HepG2 (cell line): ENCODE results near the gene HNRNPC. TPM values are rescaled to one million over a fixed set of nuclear protein-coding genes. Genes with fewer than 3 reads are reported as not detected.
"Not testable (repeated sequence)": the region's sequence is repeated elsewhere in the genome, so short reads cannot be mapped to it uniquely, and the experiment has no call there.

Experiments
- ATAC-seq: fragments of 200-7000 bp; cut with Tn5 transposase; 3 replicates; pipeline ENCODE4 v1.9.1; 2020; ENCODE audit warnings: mild to moderate bottlenecking, moderate library complexity
- BruUV-seq: library from RNA; stranded (reverse); fragments of 400-500 nt; replicated peaks from 2 replicates; lab custom pipeline; 2021; lab: Mats Ljungman, UMichigan
- CTCF ChIA-PET: fragments of 300-600 bp; formaldehyde crosslinking; extraction: SDS; loops from one replicate; lab custom pipeline; 2021; ENCODE audit warnings: low total read pairs, inconsistent platforms, low intra/inter-chr PET ratio; lab: Yijun Ruan, JAX
- POLR2A ChIA-PET: fragments of 350-600 bp; sonication (Branson Sonifier 250); formaldehyde crosslinking; loops from one replicate; lab custom pipeline; 2020; ENCODE audit warnings: antibody characterized with exemption, inconsistent platforms; lab: Yijun Ruan, JAX
- DNase-seq: peaks from one replicate; pipeline ENCODE4 v3.0.0-alpha.2; 2015; ENCODE audit warnings: low spot score
- FAIRE-seq: peaks from 3 replicates; lab custom pipeline; 2011; peaks lifted over from hg19 to GRCh38; lab: Jason Lieb, UNC
- H2AFZ ChIP-seq: one replicate; pipeline ENCODE4 v1.6.1; 2011; ENCODE audit warnings: low read length, inconsistent platforms
- H3K27ac ChIP-seq: fragments of 300-600 bp; 3 replicates; pipeline ENCODE4 v1.8.0; 2011; ENCODE audit warnings: mixed run types, mild to moderate bottlenecking, mixed read lengths, low read length, inconsistent platforms; ENCODE audit not compliant: insufficient read depth; ENCODE audit errors: extremely low read length
- H3K27me3 ChIP-seq, 2 experiments: fragments of 200-600 bp in 1 of 2; 2 replicates in 1 of 2; 3 replicates in 1 of 2; pipeline versions ENCODE4 v1.6.0 to v1.8.0; 2011; ENCODE audit warnings: low read length in 2 of 2, mild to moderate bottlenecking in 2 of 2, moderate library complexity in 2 of 2, inconsistent platforms in 1 of 2; ENCODE audit not compliant: insufficient read depth in 2 of 2, control insufficient read depth in 1 of 2
- H3K36me3 ChIP-seq, 2 experiments: fragments of 200-600 bp in 1 of 2; replicated peaks in 1 of 2; 2 replicates in 1 of 2; 3 replicates in 1 of 2; pipeline versions ENCODE4 v1.5.1 to v1.8.0; 2011; ENCODE audit warnings: low read length in 2 of 2, inconsistent platforms in 1 of 2; ENCODE audit not compliant: insufficient read depth in 2 of 2, control insufficient read depth in 1 of 2
- H3K4me1 ChIP-seq: 2 replicates; pipeline ENCODE4 v1.5.1; 2012; ENCODE audit warnings: low read length, inconsistent platforms; ENCODE audit not compliant: insufficient read depth
- H3K4me2 ChIP-seq: 2 replicates; pipeline ENCODE4 v1.6.0; 2011; ENCODE audit warnings: low read depth, low read length, inconsistent platforms
- H3K4me3 ChIP-seq, 3 experiments: fragments of 200-600 bp in 1 of 3; sonication (generic), shearing (Covaris generic) in 1 of 3; replicated peaks in 1 of 3; 2 replicates each; pipeline ENCODE4 v1.5.1; 2011 to 2016; ENCODE audit warnings: low read length in 3 of 3, inconsistent platforms in 2 of 3, low read depth in 2 of 3, mild to moderate bottlenecking in 2 of 3, control low read depth in 1 of 3, mixed read lengths in 1 of 3; ENCODE audit not compliant: insufficient read depth in 1 of 3
- H3K79me2 ChIP-seq: one replicate; pipeline ENCODE4 v1.6.1; 2011; ENCODE audit warnings: low read length, inconsistent platforms; ENCODE audit not compliant: insufficient read depth
- H3K9ac ChIP-seq: 2 replicates; pipeline ENCODE4 v1.6.0; 2011; ENCODE audit warnings: mild to moderate bottlenecking, low read depth, low read length, inconsistent platforms; ENCODE audit not compliant: insufficient read depth
- H3K9me3 ChIP-seq: 2 replicates; pipeline ENCODE4 v1.5.1; 2012; ENCODE audit warnings: mild to moderate bottlenecking, low read length
- H4K20me1 ChIP-seq: 2 replicates; pipeline ENCODE4 v1.6.0; 2011; ENCODE audit warnings: inconsistent platforms, mild to moderate bottlenecking, low read length, moderate library complexity; ENCODE audit not compliant: insufficient read depth
- ATF7-NPFF ChIP-seq: sonication (generic); formaldehyde crosslinking; IDR thresholded peaks from 2 replicates; pipeline ENCODE4 v1.8.1; 2023; ENCODE audit warnings: mild to moderate bottlenecking, low read depth, missing genetic modification reagents, moderate library complexity
- HMGXB3 ChIP-seq: sonication (generic); formaldehyde crosslinking; IDR thresholded peaks from 2 replicates; pipeline ENCODE4 v1.4.0; 2020; ENCODE audit warnings: missing genetic modification reagents, borderline replicate concordance
- NFE2L1 ChIP-seq: sonication (generic); formaldehyde crosslinking; IDR thresholded peaks from 2 replicates; pipeline ENCODE4 v1.4.0; 2020; ENCODE audit warnings: missing genetic modification reagents, mild to moderate bottlenecking, borderline replicate concordance
- NKX3-1 ChIP-seq: sonication (generic); formaldehyde crosslinking; IDR thresholded peaks from 2 replicates; pipeline ENCODE4 v1.5.0; 2020; ENCODE audit warnings: missing genetic modification reagents
- RARG ChIP-seq: sonication (generic); formaldehyde crosslinking; IDR thresholded peaks from 2 replicates; pipeline ENCODE4 v1.4.0; 2020; ENCODE audit warnings: low read depth, mild to moderate bottlenecking, missing genetic modification reagents
- RCOR2 ChIP-seq: IDR thresholded peaks from 2 replicates; pipeline ENCODE4 v1.6.1; 2016; ENCODE audit warnings: missing biosample characterization, missing genetic modification reagents
- RFX3 ChIP-seq: IDR thresholded peaks from 2 replicates; pipeline ENCODE4 v1.6.1; 2016; ENCODE audit warnings: missing biosample characterization, missing genetic modification reagents
- TMF1 ChIP-seq: sonication (generic); formaldehyde crosslinking; IDR thresholded peaks from 2 replicates; pipeline ENCODE4 v1.8.1; 2022; ENCODE audit warnings: low read depth, missing genetic modification reagents
- ZNF746 ChIP-seq: sonication (generic); formaldehyde crosslinking; IDR thresholded peaks from 2 replicates; pipeline ENCODE4 v1.8.0; 2022; ENCODE audit warnings: mild to moderate bottlenecking, missing genetic modification reagents
- ZNF749 ChIP-seq: sonication (generic); formaldehyde crosslinking; IDR thresholded peaks from 2 replicates; pipeline ENCODE4 v1.8.0; 2022; ENCODE audit warnings: mild to moderate bottlenecking, missing genetic modification reagents, moderate library complexity, borderline replicate concordance
- WGBS: methylation state at CpG from one replicate; pipeline ENCODE4 v1.1.6; 2017; ENCODE audit warnings: low lambda C conversion rate; 5-methylcytosine and 5-hydroxymethylcytosine counted together
- in situ Hi-C: cut with HindIII; loops from 2 replicates; pipeline ENCODE4 v1.10.0; 2017; ENCODE audit warnings: low pct_unique_long_range_greater_than_20kb; ENCODE audit not compliant: extremely low pct_ligation_motif_present
- intact Hi-C: fragments of 100-400 bp; cut with micrococcal nuclease; formaldehyde crosslinking; loops from one replicate; pipeline ENCODE4 v1.10.0; 2022; ENCODE audit not compliant: unreplicated experiment
- polyA plus RNA-seq, 8 experiments: library from polyadenylated mRNA; depleted of rRNA in 3 of 8; stranded (reverse) in 7 of 8; unstranded in 1 of 8; fragments of >200 nt; fragmentation: Illumina TruSeq in 4 of 8; extraction: Trizol in 4 of 8; gene quantifications; 2 replicates each; pipeline versions ENCODE4 v1.2.1 to v1.2.3, GENCODE V29; 2011 to 2016; ENCODE audit warnings: low read depth in 4 of 8, missing spikeins in 1 of 8, mixed read lengths in 1 of 8; ENCODE audit not compliant: insufficient read depth in 1 of 8
- total RNA-seq, 5 experiments: library from RNA; depleted of rRNA; stranded (reverse); fragments of >200 nt; fragmentation: Illumina TruSeq; extraction: Trizol; gene quantifications; 2 replicates each; pipeline ENCODE4 v1.2.3, GENCODE V29; 2016; ENCODE audit warnings: low read depth in 1 of 5

HNRNPC gene
- total and polyA plus RNA-seq, 2 of the 13 experiments (the other 11 are each of a cell fraction or from before 2014, with no cell fraction given), result 628 to 1,099 TPM

GRCh38 chr14:21298358-21298757 lies 29.1 kb upstream of the HNRNPC start (continued):
- TF ChIP-seq ZNF749 (CRISPR knock-in tag) (0 out of 2 replicates have a peak, but pooled peaks have one; percentile 31), RCOR2 (CRISPR knock-in tag) (no peak; the same call in 1 of the 2 replicates), HMGXB3 (CRISPR knock-in tag) (no peak), TMF1 (CRISPR knock-in tag) (no peak), RFX3 (CRISPR knock-in tag) (no peak), NFE2L1 (CRISPR knock-in tag) (no peak), RARG (no peak), NKX3-1 (CRISPR knock-in tag) (no peak), ZNF746 (CRISPR knock-in tag) (no peak), ATF7-NPFF (CRISPR knock-in tag) (no peak)

GRCh38 chr14:21294026-21294425 lies 24.8 kb upstream of the HNRNPC start:
- FAIRE-seq, H4K20me1 ChIP-seq, DNase-seq, H3K9ac ChIP-seq, H3K27me3 ChIP-seq, H3K27ac ChIP-seq, in situ Hi-C loops, H3K4me3 ChIP-seq, POLR2A ChIA-PET, H3K79me2 ChIP-seq, CTCF ChIA-PET, ATAC-seq, BruUV-seq, H3K4me2 ChIP-seq, H2AFZ ChIP-seq, H3K36me3 ChIP-seq, intact Hi-C loops, H3K9me3 ChIP-seq: not testable (repeated sequence)
- WGBS, result 64% methylated on average over 8 of the region's 8 CpGs
- peaks cover 22% of the 10 kb centered on the region for H3K4me1 ChIP-seq
